Measurements from ENCODE around the gene GRM7. TPM values are rescaled to one million over a fixed set of nuclear protein-coding genes. Genes with fewer than 3 reads are reported as not detected.

The GRM7 gene
- total RNA-seq, 1 donor from 2014 or later: not detected

GRCh38 chr3:7160689-7161088, 299.8 kb downstream of the GRM7 start:
- peak; percentile 3 for DNase-seq

GRCh38 chr3:7166460-7166859, 305.5 kb downstream of the GRM7 start:
- no peak for DNase-seq

- no peak for DNase-seq
Measured at GRCh38 chr3:7171493-7171892, 310.6 kb downstream of the GRM7 start.

- DNase-seq: no peak
Measured at GRCh38 chr3:7172996-7173395, 312.1 kb downstream of the GRM7 start.

- no peak for DNase-seq
Measured at GRCh38 chr3:7188551-7188950, 327.6 kb downstream of the GRM7 start.

- peak; percentile 4 for DNase-seq
Measured at GRCh38 chr3:7190095-7190494, 329.2 kb downstream of the GRM7 start.

- DNase-seq: no peak
Measured at GRCh38 chr3:7193269-7193668, 332.4 kb downstream of the GRM7 start.

- no peak for DNase-seq
Measured at GRCh38 chr3:7194071-7194835, 333.3 kb downstream of the GRM7 start.

- no peak for DNase-seq
Measured at GRCh38 chr3:7195934-7196333, 335.0 kb downstream of the GRM7 start.

GRCh38 chr3:7201784-7202183, 340.9 kb downstream of the GRM7 start:
- DNase-seq: no peak

GRCh38 chr3:7203969-7204847, 343.3 kb downstream of the GRM7 start:
- DNase-seq: no peak

- DNase-seq: no peak
Measured at GRCh38 chr3:7204848-7205156, 343.9 kb downstream of the GRM7 start.

- peak; percentile 28 for DNase-seq
Measured at GRCh38 chr3:7205535-7205934, 344.6 kb downstream of the GRM7 start.

GRCh38 chr3:7205962-7206361, 345.0 kb downstream of the GRM7 start:
- DNase-seq: peak; percentile 19

- no peak for DNase-seq
Measured at GRCh38 chr3:7207125-7207524, 346.2 kb downstream of the GRM7 start.

- DNase-seq: no peak
Measured at GRCh38 chr3:7207928-7208327, 347.0 kb downstream of the GRM7 start.

GRCh38 chr3:7209098-7209497, 348.2 kb downstream of the GRM7 start:
- DNase-seq: no peak

GRCh38 chr3:7211740-7212139, 350.8 kb downstream of the GRM7 start:
- DNase-seq: no peak

- no peak for DNase-seq
Measured at GRCh38 chr3:7215706-7216105, 354.8 kb downstream of the GRM7 start.

GRCh38 chr3:7226393-7226792, 365.5 kb downstream of the GRM7 start:
- no peak for DNase-seq

GRCh38 chr3:7238565-7239295, 377.8 kb downstream of the GRM7 start:
- DNase-seq: no peak

- DNase-seq: no peak
Measured at GRCh38 chr3:7241584-7242302, 380.8 kb downstream of the GRM7 start.

GRCh38 chr3:7242303-7242635, 381.4 kb downstream of the GRM7 start:
- no peak for DNase-seq

Measured in dermis blood vessel endothelial cell (primary cell).